CD4-positive, alpha-beta T cell treated with Interleukin-21 for 1 hour (primary cell): ENCODE measurements around the gene PRDX4.
A peak's percentile ranks its signal among the peaks of the same experiment; 100 is the strongest.
"Not testable (repeated sequence)": the region's sequence is repeated elsewhere in the genome, so short reads cannot be mapped to it uniquely, and the experiment has no call there.

Experiments used
- DNase-seq: peaks from one replicate; pipeline ENCODE4 v3.0.0-alpha.2; 2020

PRDX4 gene

DNA sequence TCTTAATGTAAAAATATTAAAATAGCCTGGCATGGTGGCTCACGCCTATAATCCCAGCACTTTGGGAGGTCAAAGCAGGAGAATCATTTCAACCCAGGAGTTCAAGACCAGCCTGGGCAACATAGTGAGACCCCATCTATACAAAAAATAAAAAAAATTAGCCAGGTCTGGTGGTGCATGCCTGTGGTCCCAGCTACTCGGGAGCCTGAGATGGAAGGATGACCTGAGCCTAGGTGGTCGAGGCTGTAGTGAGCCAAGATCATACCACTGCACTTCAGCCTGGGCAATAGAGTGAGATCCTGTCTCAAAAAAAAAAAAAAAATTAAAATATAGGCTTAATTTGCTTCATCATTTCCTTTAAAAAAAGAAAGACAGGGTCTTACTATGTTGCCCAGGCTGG is 9.2 kb downstream of the PRDX4 start:
- DNase-seq = not testable (repeated sequence)

DNA sequence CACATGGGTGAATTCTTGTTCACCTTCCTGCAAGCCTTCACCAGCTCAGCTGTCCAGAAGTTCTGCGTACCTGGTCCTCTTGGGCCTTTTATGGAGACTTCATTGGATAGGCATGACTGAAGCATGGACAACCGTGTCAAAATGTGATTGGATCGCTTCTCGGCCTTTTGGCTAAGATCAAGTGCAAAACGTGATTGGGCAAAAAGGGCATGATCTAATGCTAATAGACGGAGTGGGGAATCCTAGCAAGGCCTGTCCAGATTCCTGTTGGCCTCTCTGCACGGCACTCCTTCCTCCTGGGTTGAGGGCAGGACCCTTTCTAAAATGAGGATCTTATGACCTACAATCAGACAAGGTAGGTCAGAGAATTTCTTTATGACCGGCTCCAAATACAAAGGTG is 24.9 kb downstream of the PRDX4 start:
- no peak for DNase-seq

DNA sequence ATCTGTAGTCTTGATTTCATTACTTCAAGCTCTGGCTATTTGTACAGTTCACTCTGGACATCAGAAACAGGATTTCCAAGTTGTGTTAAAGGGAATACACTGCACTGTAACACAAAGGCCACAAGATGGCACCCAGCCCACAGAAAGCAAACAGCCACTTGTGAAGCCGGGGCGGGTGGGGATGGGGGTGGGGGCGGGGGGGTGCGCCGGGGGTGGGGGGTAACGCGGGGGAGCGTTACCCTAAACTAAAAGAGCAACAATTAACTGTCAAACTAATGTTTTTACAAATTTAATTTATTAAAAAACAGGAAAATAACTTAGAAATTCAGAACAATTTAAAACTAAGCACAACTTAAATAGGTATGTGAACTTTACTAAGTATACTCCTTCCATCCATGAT is 27.3 kb downstream of the PRDX4 start:
- peak; percentile 51 for DNase-seq

GRCh38 chrX:23699636-23700194 is 32.4 kb downstream of the PRDX4 start:
- peak; percentile 1 for DNase-seq

DNA sequence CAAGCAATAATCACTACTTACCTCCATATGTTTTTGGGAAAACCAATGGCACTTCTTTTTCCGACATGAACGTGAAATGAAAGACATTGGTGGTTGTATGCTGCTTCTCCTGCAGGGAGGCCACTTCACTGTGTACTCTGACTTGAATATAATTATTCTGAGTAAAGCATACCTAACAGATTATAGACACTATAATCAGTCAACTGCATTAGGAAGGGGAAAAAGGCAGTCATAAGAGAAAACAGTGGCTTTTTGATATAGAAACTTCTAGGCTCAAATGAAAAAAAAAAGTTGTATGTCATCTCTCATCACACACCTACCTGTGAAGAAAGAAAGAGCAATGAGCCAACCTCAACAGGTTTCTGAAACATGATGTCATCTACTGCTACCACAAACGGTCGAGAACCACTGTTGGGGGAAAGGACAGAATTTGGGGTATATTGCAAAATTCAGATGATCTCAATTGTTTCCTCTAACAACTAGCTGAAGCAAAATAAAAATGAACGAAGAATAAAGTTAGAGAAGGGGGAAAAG is 37.4 kb downstream of the PRDX4 start:
- no peak for DNase-seq

- no peak for DNase-seq
Measured at GRCh38 chrX:23705235-23705634, 37.9 kb downstream of the PRDX4 start.

- DNase-seq = no peak
Measured at GRCh38 chrX:23720117-23720677, 52.9 kb downstream of the PRDX4 start.

- DNase-seq = no peak
Measured at GRCh38 chrX:23726191-23726590, 58.9 kb downstream of the PRDX4 start.

DNA sequence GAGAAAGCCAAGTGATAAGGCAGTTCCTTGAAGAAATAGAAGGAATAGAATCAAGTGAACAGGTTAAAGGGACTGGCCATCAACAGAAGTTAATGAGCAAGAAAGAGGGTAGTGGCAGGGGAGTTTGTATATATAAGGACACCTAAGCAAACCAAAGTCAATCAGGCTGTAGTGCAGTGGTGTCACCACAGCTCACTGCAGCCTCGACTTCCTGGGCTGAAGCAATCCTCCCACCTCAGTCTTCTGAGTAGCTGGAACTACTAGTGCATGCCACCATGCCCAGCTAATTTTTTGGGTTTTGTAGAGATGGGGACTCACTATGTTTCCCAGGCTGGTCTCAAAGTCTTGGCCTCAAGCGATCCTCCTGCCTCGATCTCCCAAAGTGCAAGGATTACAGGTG is 59.9 kb downstream of the PRDX4 start:
- DNase-seq = no peak

DNA sequence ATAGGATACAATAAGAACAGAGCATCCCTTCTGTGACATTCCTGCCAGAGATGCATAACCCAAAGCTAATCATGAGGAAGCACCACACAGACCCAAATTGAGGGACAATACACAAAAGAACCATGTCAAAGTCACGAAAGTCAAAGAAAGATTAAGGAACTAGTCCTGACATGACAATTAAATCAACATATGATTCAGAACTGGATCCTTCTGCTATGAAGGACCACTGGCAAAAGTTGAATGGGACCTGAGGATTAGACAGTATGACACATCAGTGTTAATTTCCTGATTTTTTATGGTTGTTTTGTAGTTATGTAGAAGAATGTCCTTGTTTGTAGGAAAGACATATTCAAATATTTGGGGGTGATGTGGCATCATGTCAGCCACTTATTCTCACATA is 61.9 kb downstream of the PRDX4 start:
- DNase-seq = no peak

DNA sequence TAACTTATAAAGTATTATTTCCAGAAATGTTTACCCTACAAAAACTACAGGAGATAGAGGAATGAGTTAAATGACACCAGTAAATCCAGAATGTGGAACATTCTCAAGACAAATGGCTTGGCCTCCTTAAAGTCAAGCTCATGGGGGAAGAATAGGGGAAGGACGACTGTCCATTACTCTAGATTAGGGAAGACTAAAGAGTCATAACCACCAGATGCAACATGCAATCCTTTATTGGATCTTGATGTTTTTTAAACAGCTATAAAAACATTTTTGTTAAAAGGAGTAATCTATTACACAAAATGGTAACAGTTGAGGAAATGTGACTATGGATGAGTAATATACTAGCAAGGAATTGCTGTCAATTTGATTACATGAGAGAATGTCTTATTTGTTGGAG is 64.7 kb downstream of the PRDX4 start:
- DNase-seq = no peak

- DNase-seq = peak; percentile 22
Measured at GRCh38 chrX:23732704-23733103, 65.4 kb downstream of the PRDX4 start.
